IPS-20b (cell line): ENCODE data around the gene FLII.

Experiments
- H3K27ac ChIP-seq: one replicate; pipeline ENCODE4 v1.5.1; 2013; ENCODE audit warnings: low read length
- H3K27me3 ChIP-seq: 2 replicates; pipeline ENCODE4 v1.6.1; 2013; ENCODE audit warnings: mild to moderate bottlenecking, low read length, inconsistent platforms; ENCODE audit not compliant: insufficient read depth
- H3K36me3 ChIP-seq: 2 replicates; pipeline ENCODE4 v1.6.1; 2013; ENCODE audit warnings: low read depth, mild to moderate bottlenecking, inconsistent platforms, low read length, moderate library complexity; ENCODE audit not compliant: insufficient read depth
- H3K4me1 ChIP-seq: 2 replicates; pipeline ENCODE4 v1.6.1; 2013; ENCODE audit warnings: mild to moderate bottlenecking, control low read depth, inconsistent platforms, low read length, moderate library complexity; ENCODE audit not compliant: insufficient read depth
- H3K4me3 ChIP-seq: 2 replicates; pipeline ENCODE4 v1.5.1; 2013; ENCODE audit warnings: mild to moderate bottlenecking, low read length, inconsistent platforms
- H3K9ac ChIP-seq: 2 replicates; pipeline ENCODE4 v1.6.1; 2013; ENCODE audit warnings: low read depth, mild to moderate bottlenecking, inconsistent platforms, low read length, moderate library complexity
- H3K9me3 ChIP-seq: 2 replicates; pipeline ENCODE4 v1.6.1; 2013; ENCODE audit warnings: mild to moderate bottlenecking, low read depth, low read length, inconsistent platforms; ENCODE audit not compliant: insufficient read depth

FLII gene

DNA sequence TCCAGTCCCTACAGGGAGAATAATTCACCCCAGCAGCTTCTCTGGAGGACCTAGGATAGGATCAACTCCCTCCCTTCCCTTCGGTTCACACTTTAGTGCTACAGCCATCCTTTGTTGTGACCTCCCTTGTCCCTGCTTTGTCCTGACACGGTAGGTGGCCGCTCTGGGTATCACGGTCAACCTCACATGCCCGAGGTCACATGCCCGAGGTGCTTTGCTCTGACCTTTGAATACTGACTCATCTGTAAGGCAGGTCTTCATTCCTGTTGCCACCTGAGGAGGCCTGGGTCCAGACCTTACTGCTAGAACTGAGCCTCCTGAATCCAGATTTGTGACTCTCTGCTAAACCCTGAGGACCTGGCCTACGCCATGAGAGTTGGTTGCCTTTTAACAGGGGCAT is 55.2 kb downstream of the FLII start:
- H3K9me3 ChIP-seq = no peaks in the 10 kb centered on the region
- H3K4me1 ChIP-seq = peaks cover 5% of the 10 kb centered on the region
- no peak overlapping the region for H3K27ac ChIP-seq
- H3K27me3 ChIP-seq = no peaks in the 10 kb centered on the region
- H3K36me3 ChIP-seq = peaks cover 55% of the 10 kb centered on the region
- no peak overlapping the region for H3K4me3 ChIP-seq
- no peak overlapping the region for H3K9ac ChIP-seq

GRCh38 chr17:18201108-18201507 is 57.4 kb downstream of the FLII start:
- Histone ChIP-seq H3K27me3 (no peaks in the 10 kb centered on the region), H3K4me1 (peaks cover 5% of the 10 kb centered on the region), H3K9me3 (no peaks in the 10 kb centered on the region), H3K9ac (no peak overlapping the region), H3K4me3 (no peak overlapping the region), H3K36me3 (peaks cover 55% of the 10 kb centered on the region), H3K27ac (no peak overlapping the region)

- Histone ChIP-seq H3K4me3 (no peak overlapping the region), H3K9me3 (no peaks in the 10 kb centered on the region), H3K27me3 (no peaks in the 10 kb centered on the region), H3K9ac (no peak overlapping the region), H3K36me3 (peaks cover 56% of the 10 kb centered on the region), H3K4me1 (peaks cover 5% of the 10 kb centered on the region), H3K27ac (no peak overlapping the region)
Observed at GRCh38 chr17:18198530-18198929, 60.0 kb downstream of the FLII start.

- H3K27me3 ChIP-seq = no peaks in the 10 kb centered on the region
- peaks cover 55% of the 10 kb centered on the region for H3K36me3 ChIP-seq
- H3K27ac ChIP-seq = no peak overlapping the region
- H3K9ac ChIP-seq = no peak overlapping the region
- peaks cover 2% of the 10 kb centered on the region; the same call in 1 of the 2 replicates for H3K4me1 ChIP-seq
- no peak overlapping the region for H3K4me3 ChIP-seq
- H3K9me3 ChIP-seq = no peaks in the 10 kb centered on the region
Observed at GRCh38 chr17:18197535-18198194, 60.9 kb downstream of the FLII start.

GRCh38 chr17:18195246-18195645 is 63.3 kb downstream of the FLII start:
- Histone ChIP-seq H3K36me3 (peaks cover 55% of the 10 kb centered on the region), H3K27me3 (no peaks in the 10 kb centered on the region), H3K4me1 (peaks cover 2% of the 10 kb centered on the region; the same call in 1 of the 2 replicates), H3K4me3 (no peak overlapping the region), H3K9me3 (no peaks in the 10 kb centered on the region), H3K27ac (no peak overlapping the region), H3K9ac (no peak overlapping the region)
